Measurements from ENCODE around the gene ANKRD42.

GRCh38 chr11:83157594-83158356 lies 35.7 kb upstream of the ANKRD42 start:
- no peak for TF ChIP-seq CTCF (conservative IDR thresholded peaks at IDR 0.05 in 1 of 2, IDR thresholded peaks at IDR 0.05 in 1 of 2; ENCODE audit: extremely low read depth in 1 of 2, insufficient read depth in 1 of 2, low read depth in 1 of 2, low read length in 2 of 2)
- TF ChIP-seq EZH2 (IDR thresholded peaks at IDR 0.05; ENCODE audit: borderline replicate concordance, low read length), result no peak

Measured in mammary epithelial cell (primary cell).